ENCODE results near the gene MAB21L3. TPM values are rescaled to one million over a fixed set of nuclear protein-coding genes. Genes with fewer than 3 reads are reported as not detected.

The MAB21L3 gene
- total RNA-seq, 1 experiment from 2014 or later = 4.8 TPM

GRCh38 chr1:116066868-116067565 lies 44.2 kb upstream of the MAB21L3 start:
- TF ChIP-seq EZH2 (IDR thresholded peaks at IDR 0.05; ENCODE audit: borderline replicate concordance, low read depth, low read length, poor library complexity, severe bottlenecking) = no peak
- no TSS peak for BruUV-seq (replicated peaks)
- no peaks in the 10 kb centered on the region for H3K4me1 ChIP-seq (ENCODE audit: insufficient read depth, low read length, poor library complexity, severe bottlenecking)
- CTCF ChIA-PET = no interaction called here
- H3K36me3 ChIP-seq (ENCODE audit: insufficient read depth, low read length, poor library complexity, severe bottlenecking) = no peaks in the 10 kb centered on the region
- no peak for DNase-seq (ENCODE audit: low spot score)
- H3K27ac ChIP-seq (ENCODE audit: low read depth, low read length, poor library complexity, severe bottlenecking) = peak overlapping the region; percentile 41
- POLR2A ChIA-PET (ENCODE audit: low non-redundant PET) = interaction anchor here (0.6 kb wide), 1 partner anchor 172 kb away, joined by 3 read pairs; no protein-coding TSS in a partner anchor
- no peaks in the 10 kb centered on the region for H3K9me3 ChIP-seq (ENCODE audit: low read depth, low read length, poor library complexity, severe bottlenecking)
- H3K4me3 ChIP-seq (ENCODE audit: low read depth, low read length, poor library complexity, severe bottlenecking) = no peak overlapping the region
- intact Hi-C loops (cut with micrococcal nuclease; ENCODE audit: unreplicated experiment) = no loop called here
- H3K27me3 ChIP-seq (replicated peaks; ENCODE audit: insufficient read depth, low read depth, low read length, poor library complexity) = no peaks in the 10 kb centered on the region

- H3K9me3 ChIP-seq (ENCODE audit: low read depth, low read length, poor library complexity, severe bottlenecking) = no peaks in the 10 kb centered on the region
- H3K36me3 ChIP-seq (ENCODE audit: insufficient read depth, low read length, poor library complexity, severe bottlenecking) = no peaks in the 10 kb centered on the region
- intact Hi-C loops (cut with micrococcal nuclease; ENCODE audit: unreplicated experiment) = no loop called here
- no peak overlapping the region for H3K4me3 ChIP-seq (ENCODE audit: low read depth, low read length, poor library complexity, severe bottlenecking)
- BruUV-seq (replicated peaks) = no TSS peak
- ChIA-PET POLR2A (ENCODE audit: low non-redundant PET) (interaction anchor here (0.6 kb wide), 1 partner anchor 172 kb away, joined by 3 read pairs; no protein-coding TSS in a partner anchor), CTCF (no interaction called here)
- H3K27me3 ChIP-seq (replicated peaks; ENCODE audit: insufficient read depth, low read depth, low read length, poor library complexity) = no peaks in the 10 kb centered on the region
- no peak for TF ChIP-seq EZH2 (IDR thresholded peaks at IDR 0.05; ENCODE audit: borderline replicate concordance, low read depth, low read length, poor library complexity, severe bottlenecking)
- no peak for TF ChIP-seq CTCF (conservative IDR thresholded peaks at IDR 0.05; ENCODE audit: low read depth, low read length)
- peak overlapping the region; percentile 41 for H3K27ac ChIP-seq (ENCODE audit: low read depth, low read length, poor library complexity, severe bottlenecking)
- H3K4me1 ChIP-seq (ENCODE audit: insufficient read depth, low read length, poor library complexity, severe bottlenecking) = no peaks in the 10 kb centered on the region
- DNase-seq (ENCODE audit: low spot score) = peak; percentile 22
These were observed 43.7 kb upstream of the MAB21L3 start for GRCh38 chr1:116067566-116067890.

GRCh38 chr1:116075575-116075974 lies 35.6 kb upstream of the MAB21L3 start:
- H3K9me3 ChIP-seq (ENCODE audit: low read depth, low read length, poor library complexity, severe bottlenecking) = no peaks in the 10 kb centered on the region
- no peaks in the 10 kb centered on the region for H3K36me3 ChIP-seq (ENCODE audit: insufficient read depth, low read length, poor library complexity, severe bottlenecking)
- TF ChIP-seq EZH2 (IDR thresholded peaks at IDR 0.05; ENCODE audit: borderline replicate concordance, low read depth, low read length, poor library complexity, severe bottlenecking) (no peak), CTCF (conservative IDR thresholded peaks at IDR 0.05; ENCODE audit: low read depth, low read length) (no peak)
- no peak overlapping the region for H3K27ac ChIP-seq (ENCODE audit: low read depth, low read length, poor library complexity, severe bottlenecking)
- DNase-seq (ENCODE audit: low spot score) = no peak
- H3K27me3 ChIP-seq (replicated peaks; ENCODE audit: insufficient read depth, low read depth, low read length, poor library complexity) = no peaks in the 10 kb centered on the region
- POLR2A ChIA-PET (ENCODE audit: low non-redundant PET) = no interaction called here
- H3K4me1 ChIP-seq (ENCODE audit: insufficient read depth, low read length, poor library complexity, severe bottlenecking) = peaks cover 16% of the 10 kb centered on the region
- intact Hi-C loops (cut with micrococcal nuclease; ENCODE audit: unreplicated experiment) = no loop called here
- CTCF ChIA-PET = no interaction called here
- H3K4me3 ChIP-seq (ENCODE audit: low read depth, low read length, poor library complexity, severe bottlenecking) = no peak overlapping the region
- BruUV-seq (replicated peaks) = no TSS peak

- BruUV-seq (replicated peaks) = no TSS peak
- Histone ChIP-seq H3K27ac (ENCODE audit: low read depth, low read length, poor library complexity, severe bottlenecking) (no peak overlapping the region), H3K36me3 (ENCODE audit: insufficient read depth, low read length, poor library complexity, severe bottlenecking) (no peaks in the 10 kb centered on the region), H3K27me3 (replicated peaks; ENCODE audit: insufficient read depth, low read depth, low read length, poor library complexity) (no peaks in the 10 kb centered on the region), H3K4me3 (ENCODE audit: low read depth, low read length, poor library complexity, severe bottlenecking) (no peak overlapping the region), H3K9me3 (ENCODE audit: low read depth, low read length, poor library complexity, severe bottlenecking) (no peaks in the 10 kb centered on the region), H3K4me1 (ENCODE audit: insufficient read depth, low read length, poor library complexity, severe bottlenecking) (peaks cover 20% of the 10 kb centered on the region)
- POLR2A ChIA-PET (ENCODE audit: low non-redundant PET) = no interaction called here
- no peak for TF ChIP-seq CTCF (conservative IDR thresholded peaks at IDR 0.05; ENCODE audit: low read depth, low read length)
- TF ChIP-seq EZH2 (IDR thresholded peaks at IDR 0.05; ENCODE audit: borderline replicate concordance, low read depth, low read length, poor library complexity, severe bottlenecking) = no peak
- intact Hi-C loops (cut with micrococcal nuclease; ENCODE audit: unreplicated experiment) = no loop called here
- DNase-seq (ENCODE audit: low spot score) = no peak
- CTCF ChIA-PET = no interaction called here
These were observed 35.2 kb upstream of the MAB21L3 start for GRCh38 chr1:116075990-116076389.

Data from A673 (cell line).